Mammary epithelial cell (primary cell): Measurements from ENCODE around the gene COL13A1.

Experiments used
- CTCF ChIP-seq, 2 donors: IDR thresholded peaks in 1 of 2; conservative IDR thresholded peaks in 1 of 2; 2 replicates each; pipeline ENCODE4 v1.5.1; 2011 to 2012; ENCODE audit warnings: inconsistent platforms in 2 of 2, low read length in 2 of 2, mild to moderate bottlenecking in 2 of 2, control low read depth in 1 of 2, low read depth in 1 of 2; ENCODE audit not compliant: insufficient read depth in 1 of 2; ENCODE audit errors: extremely low read depth in 1 of 2
- EZH2 ChIP-seq: IDR thresholded peaks from 2 replicates; pipeline ENCODE4 v1.6.1; 2012; ENCODE audit warnings: low read length, inconsistent platforms, borderline replicate concordance

- TF ChIP-seq CTCF (conservative IDR thresholded peaks at IDR 0.05 in 1 of 2, IDR thresholded peaks at IDR 0.05 in 1 of 2; ENCODE audit: extremely low read depth in 1 of 2, insufficient read depth in 1 of 2, low read depth in 1 of 2, low read length in 2 of 2), result no peak
- no peak for TF ChIP-seq EZH2
These were observed 161.0 kb downstream of the COL13A1 start for GRCh38 chr10:69962746-69963135.
